B cell (primary cell): ENCODE data around the gene AFF3.

ENCODE experiments used
- EZH2 ChIP-seq: IDR thresholded peaks from 2 replicates; pipeline ENCODE4 v1.6.1; 2012; ENCODE audit warnings: borderline replicate concordance, low read depth, mild to moderate bottlenecking, moderate library complexity, low read length; ENCODE audit not compliant: insufficient read depth, poor library complexity, severe bottlenecking
- TF ChIP-seq, protein P1 (sequence below): fragments of 200-600 bp; IDR thresholded peaks from one replicate; pipeline ENCODE4 v1.8.0; 2022; ENCODE audit warnings: antibody characterized with exemption, mild to moderate bottlenecking

- TF ChIP-seq, protein P1, sequence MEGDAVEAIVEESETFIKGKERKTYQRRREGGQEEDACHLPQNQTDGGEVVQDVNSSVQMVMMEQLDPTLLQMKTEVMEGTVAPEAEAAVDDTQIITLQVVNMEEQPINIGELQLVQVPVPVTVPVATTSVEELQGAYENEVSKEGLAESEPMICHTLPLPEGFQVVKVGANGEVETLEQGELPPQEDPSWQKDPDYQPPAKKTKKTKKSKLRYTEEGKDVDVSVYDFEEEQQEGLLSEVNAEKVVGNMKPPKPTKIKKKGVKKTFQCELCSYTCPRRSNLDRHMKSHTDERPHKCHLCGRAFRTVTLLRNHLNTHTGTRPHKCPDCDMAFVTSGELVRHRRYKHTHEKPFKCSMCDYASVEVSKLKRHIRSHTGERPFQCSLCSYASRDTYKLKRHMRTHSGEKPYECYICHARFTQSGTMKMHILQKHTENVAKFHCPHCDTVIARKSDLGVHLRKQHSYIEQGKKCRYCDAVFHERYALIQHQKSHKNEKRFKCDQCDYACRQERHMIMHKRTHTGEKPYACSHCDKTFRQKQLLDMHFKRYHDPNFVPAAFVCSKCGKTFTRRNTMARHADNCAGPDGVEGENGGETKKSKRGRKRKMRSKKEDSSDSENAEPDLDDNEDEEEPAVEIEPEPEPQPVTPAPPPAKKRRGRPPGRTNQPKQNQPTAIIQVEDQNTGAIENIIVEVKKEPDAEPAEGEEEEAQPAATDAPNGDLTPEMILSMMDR = no peak
- no peak for TF ChIP-seq EZH2
Measured at GRCh38 chr2:99833586-99834201, 308.7 kb downstream of the AFF3 start.
